GM19324 (cell line): ENCODE measurements around the gene TTLL8.

ENCODE experiments used
- ATAC-seq: cut with Tn5 transposase; IDR thresholded peaks from one replicate; pipeline ENCODE4 v1.9.1; 2021; ENCODE audit warnings: mild to moderate bottlenecking, moderate library complexity; ENCODE audit not compliant: unreplicated experiment, low FRiP score

The TTLL8 gene

DNA sequence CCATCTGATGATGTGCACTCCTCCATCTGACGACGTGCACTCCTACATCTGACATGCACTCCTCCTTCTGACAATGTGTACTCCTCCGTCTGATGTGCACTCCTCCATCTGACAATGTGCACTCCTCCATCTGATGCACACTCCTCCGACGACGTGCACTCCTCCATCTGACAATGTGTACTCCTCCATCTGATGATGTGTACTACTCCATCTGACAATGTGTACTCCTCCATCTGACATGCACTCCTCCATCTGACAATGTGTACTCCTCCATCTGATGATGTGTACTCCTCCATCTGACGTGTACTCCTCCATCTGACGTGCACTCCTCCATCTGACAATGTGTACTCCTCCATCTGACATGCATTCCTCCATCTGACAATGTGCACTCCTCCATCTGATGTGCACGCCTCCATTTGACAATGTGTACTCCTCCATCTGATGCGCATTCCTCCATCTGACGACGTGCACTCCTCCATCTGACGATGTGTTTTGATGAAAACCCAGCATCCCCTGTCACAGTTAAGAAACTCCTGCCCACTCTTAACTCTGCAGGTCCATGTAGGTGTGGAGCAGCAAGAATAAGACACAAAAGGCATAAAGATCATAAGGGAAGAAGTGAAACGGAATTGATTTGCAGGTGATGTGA is 35.8 kb downstream of the TTLL8 start:
- ATAC-seq, result no peak

DNA sequence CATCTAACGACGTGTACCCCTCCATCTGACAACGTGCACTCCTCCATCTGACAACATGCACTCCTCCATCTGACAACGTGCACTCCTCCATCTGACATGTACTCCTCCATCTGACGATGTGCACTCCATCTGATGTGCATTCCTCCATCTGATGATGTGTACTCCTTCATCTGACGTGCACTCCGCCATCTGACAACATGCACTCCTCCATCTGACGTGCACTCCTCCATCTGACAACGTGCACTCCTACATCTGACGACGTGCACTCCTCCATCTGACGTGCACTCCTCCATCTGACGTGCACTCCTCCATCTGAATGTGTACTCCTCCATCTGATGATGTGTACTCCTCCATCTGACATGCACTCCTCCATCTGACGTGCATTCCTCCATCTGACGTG is 37.5 kb downstream of the TTLL8 start:
- ATAC-seq, result no peak

DNA sequence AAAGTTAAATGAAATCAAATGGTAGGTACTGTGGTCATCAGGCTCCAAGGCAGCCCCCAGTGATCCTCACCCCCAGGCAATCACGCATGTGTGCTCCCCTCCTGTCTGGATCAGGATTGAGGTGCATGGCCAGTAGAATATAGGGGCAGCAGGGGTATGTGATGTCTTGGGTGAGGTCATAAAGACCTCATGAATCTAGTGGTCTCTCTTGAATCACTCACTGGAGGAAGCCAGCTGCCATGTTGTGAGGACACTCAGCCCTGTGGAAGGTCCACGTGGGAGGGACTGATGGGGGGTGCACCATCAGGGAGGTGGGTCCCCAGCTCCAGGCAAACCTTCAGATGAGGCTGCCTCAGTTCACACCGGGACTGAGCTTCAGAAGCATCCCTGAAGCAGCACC is 38.8 kb downstream of the TTLL8 start:
- ATAC-seq, result no peak

DNA sequence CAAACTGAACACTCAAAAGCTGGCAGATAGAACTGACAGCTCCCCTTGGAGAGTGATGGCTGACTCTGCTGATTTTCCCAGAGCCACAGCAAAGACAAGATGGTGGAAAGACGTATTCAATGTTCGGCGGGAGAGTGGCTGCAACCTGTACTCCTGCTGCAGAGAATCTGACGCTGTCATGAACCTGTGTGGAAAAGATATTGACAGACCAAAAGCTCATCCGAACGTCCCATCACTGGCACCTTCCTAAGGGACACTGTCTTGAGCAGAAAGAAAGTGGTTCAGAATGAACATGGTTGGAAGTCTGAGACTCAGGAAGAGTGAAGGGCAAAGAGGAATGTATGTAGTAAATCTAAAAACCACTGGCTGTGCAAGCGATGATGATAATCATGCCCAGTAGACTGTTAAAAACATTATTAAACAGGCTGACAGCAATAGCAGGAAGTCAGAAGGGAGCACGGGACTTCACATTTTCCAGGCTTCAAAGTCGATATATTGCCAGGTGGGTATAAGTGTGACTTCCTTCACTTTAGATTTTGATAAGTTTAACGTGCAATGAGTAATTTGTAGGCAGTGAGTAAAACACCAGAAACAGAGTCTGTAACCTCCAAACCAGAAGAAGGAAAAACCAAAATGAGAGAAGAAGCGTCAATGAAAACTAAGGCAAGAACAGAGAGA is 39.4 kb downstream of the TTLL8 start:
- no peak for ATAC-seq

DNA sequence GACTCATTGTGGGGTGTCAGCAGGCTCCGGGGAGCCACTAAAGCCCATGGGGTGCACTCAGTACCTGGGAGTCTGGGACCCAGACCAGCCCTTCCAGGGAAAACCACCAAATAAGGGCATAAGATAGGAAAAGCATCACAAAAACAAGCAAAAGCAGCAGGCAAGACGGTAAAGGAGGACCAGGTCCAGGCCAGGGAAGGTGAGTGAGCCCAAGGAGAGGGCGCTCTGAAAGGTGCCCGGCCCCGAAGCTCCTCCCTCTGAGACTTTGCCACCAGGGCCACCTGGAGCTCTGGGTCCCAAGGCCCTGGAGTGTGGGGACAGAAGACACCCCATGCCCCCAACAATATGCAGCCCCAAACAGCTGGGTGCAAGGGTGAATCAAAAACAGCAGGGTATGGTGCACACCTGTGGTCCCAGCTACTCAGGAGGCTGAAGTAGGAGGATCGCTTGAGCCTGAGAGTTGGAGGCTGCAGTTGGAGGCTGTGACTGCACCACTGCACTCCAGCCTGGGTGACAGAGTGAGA is 40.3 kb downstream of the TTLL8 start:
- no peak for ATAC-seq

DNA sequence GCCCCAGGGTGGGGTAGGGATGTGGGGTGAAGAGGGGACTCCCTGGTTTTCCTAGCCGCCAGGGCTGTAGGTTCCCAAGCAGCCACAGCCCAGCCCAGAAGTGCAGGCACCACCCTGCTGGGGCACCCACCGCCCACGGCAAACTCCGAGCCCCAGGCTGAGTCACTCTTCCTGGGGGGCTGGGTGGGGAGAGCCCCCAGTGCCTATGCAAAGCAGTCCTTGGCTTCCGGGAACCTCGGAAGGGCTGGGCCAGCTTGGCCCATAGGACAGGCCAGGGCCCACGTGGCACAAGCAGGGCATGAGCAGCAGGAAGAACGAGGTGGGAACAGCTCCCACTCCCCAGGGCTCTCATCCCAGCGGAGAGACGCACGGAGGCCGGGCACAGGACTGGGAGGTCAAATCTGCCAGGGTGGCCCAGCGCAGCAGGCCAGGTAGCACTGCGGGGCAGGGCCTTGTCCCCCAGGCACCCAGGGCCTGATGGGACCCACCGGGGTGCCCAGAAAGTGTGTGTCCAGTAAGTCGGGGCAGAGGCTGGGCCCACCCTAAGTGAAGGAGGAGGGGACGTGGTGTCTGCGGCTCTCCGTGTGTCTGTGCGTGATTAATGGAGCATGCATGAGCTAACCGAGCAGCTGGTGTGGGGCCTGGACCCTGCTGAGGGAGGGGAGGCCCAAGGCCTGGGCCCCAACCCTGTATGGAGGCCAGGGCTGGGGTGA is 41.0 kb downstream of the TTLL8 start:
- no peak for ATAC-seq

DNA sequence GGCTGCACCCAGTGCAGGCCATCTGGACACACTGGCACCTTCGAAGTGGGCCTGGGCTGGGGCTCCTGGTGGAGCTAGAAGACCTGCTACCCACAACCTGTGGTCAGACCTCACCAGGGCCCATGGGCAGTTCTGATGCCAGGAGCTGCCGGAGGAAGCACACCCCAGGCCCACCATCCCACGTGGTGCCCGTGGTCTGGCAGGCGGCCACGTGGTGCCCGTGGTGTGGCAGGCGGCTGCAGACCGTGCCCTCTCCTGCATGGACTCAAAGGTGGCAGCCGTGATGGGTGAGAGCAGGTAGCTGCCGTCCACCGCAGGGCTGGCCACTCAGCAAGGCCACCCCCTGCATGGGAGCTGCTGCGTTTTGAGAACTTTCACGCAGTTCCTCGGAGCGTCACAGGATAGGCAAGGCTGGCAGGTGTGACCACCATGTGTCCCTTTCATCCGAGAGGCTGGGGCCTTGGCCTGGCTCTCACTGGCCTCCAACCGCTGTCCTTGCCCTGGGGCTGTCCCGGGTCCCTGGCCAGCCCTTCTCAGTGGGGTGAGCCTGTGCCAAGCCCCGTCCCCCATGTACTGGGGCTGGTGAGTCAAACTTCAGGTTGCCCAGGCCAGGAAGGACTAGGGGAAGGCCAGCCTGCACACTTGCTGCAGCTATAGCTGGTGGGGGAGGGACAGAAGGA is 41.6 kb downstream of the TTLL8 start:
- no peak for ATAC-seq

DNA sequence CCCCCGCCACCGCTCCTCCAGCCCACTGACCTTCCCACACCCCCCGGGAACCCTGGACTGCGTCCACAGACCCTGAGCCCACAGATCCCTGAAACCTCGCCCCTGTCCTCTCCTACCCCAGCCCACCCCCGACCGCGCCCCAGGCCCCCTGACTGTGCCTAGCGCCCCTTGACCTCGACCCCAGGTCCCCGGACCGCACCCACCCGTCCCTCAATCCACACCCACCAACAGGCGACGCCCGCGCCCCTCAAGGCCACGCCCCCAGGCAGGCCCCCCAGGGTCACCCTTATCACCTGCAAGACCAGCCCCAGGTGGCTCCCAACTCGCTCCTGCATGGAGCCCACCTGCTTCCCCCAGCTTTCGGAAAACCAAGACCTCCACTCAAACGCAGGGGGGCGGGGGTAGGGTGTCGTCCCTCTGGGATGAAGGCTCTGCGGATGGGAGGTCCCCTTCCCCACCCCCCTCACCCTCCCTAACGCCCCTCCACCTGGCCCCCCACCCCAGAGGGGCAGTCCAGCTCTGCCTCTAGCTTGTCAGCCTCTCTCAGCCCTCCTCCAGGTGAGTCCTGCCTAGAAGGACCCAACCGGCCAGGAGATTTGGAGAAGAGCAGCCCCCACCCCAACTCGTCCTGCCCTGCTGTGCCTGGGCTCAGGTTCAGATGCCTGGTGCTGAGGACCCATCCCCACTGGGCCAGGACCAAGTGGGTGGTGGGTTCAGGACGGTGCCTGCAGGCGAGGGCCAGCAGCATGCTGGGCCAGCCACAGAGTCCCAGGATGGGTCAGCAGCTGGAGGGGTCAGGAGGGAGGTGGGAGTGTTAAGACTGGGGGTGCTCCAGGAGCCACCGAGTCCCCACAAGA is 42.4 kb downstream of the TTLL8 start:
- ATAC-seq, result no peak

DNA sequence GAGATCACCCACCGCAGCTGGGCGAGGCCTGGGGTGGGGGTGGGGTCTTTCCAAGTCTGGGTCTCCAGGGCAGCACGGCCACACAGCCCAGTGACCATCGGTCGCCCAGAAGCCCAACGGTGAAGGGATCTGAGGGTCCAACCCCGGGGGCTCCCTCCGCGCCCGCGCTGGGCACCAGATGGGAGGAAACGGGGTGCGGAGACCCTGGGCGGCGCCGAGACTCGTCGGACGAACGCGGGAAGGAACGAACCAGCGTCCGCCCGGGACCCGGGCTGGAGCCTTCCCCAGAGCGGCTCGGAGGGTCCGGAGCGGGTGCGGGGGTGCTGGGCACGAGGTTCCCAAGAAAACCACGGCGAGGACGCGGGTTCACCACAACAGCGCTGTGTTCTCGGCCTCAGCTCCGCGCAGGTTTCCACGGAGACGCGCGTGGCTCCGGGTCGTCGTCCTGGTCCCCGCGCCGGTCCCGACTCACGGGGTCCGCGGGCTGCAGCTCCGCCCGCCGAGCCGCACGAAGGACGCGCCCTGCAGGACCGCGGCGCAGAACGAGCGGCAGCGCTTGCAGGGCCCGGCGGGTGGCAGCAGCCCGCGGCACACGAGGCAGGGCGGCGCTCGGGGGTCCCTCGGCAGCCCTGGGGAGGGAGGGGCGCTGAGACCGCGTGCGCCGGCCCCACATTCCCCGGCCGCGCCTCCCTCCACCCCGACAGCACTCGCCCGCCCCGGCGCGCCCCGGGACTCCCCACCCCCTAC is 43.3 kb downstream of the TTLL8 start:
- ATAC-seq, result no peak

DNA sequence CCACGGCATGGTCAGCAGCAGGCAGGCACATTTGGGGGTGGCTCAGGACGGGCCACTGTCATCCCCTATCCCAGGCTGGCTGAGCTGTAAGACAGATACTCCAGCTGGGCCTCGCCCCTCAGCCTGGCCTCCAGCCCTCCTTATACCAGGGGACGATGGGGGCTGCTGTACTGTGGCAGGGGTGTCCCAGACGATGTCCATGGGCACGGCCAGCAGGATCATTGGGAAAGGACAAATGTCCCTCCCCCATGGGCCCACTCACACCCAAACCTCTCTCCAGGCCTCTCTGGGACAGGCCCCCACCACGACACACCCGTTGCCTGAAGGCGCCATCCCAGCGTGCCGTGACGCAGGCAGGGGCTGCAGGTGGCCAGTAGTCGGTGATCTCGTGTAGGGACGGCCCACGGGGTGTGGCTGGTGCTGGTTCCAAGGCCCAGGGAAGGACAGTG is 44.0 kb downstream of the TTLL8 start:
- ATAC-seq, result no peak

DNA sequence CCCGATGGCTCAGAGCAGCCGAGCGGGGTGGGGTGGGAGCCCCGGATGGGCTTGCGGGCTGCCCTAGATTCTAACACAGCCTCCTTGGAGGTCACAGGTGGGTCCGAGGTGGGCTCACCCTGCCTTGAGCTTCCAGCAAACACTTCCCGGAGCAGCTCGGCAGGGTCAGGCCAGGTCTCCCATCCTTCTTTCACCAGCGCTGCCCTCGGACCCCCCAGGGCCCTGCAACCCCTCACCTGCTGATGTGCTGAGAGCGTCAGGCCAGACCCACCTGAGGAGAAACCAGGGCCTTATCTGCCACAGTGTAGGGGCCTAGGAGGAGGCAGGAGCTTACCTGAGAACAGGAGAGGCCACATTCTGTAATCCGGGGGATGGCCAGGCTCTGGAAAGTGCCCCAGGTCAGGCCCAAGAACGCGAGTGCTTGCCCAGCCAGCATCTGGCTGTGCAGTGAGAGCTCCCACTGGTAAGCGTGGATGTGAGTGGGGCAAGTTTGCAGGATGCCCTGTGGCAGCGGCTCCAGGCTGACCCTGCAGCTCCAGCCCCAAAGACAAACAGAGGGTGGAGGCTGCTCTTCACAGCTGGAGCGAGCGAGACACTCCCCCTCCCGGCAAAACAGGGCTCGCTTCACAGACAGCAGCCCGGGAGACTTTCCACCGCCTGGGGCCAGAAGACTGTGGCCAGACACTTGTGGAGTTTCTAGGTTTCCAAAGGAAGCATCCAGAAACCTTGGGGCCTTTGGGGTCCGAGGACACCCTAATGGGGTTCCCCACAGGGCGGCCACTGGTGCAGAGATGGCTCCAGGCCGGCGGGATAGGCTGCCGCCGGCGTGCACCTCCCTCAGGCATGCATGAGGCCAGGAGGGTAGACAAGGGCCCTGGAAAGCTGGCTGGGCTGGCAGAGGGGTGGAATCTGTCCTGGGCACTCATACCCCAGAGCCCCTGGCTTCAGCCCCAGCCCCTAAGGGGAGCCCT is 45.6 kb downstream of the TTLL8 start, which contains the start of gene IL17REL:
Gene IL17REL (minus strand): TSS at position 555 of the 971 bp plus-strand sequence. CDS start 119 bp downstream, at position 436.
- ATAC-seq, result no peak

DNA sequence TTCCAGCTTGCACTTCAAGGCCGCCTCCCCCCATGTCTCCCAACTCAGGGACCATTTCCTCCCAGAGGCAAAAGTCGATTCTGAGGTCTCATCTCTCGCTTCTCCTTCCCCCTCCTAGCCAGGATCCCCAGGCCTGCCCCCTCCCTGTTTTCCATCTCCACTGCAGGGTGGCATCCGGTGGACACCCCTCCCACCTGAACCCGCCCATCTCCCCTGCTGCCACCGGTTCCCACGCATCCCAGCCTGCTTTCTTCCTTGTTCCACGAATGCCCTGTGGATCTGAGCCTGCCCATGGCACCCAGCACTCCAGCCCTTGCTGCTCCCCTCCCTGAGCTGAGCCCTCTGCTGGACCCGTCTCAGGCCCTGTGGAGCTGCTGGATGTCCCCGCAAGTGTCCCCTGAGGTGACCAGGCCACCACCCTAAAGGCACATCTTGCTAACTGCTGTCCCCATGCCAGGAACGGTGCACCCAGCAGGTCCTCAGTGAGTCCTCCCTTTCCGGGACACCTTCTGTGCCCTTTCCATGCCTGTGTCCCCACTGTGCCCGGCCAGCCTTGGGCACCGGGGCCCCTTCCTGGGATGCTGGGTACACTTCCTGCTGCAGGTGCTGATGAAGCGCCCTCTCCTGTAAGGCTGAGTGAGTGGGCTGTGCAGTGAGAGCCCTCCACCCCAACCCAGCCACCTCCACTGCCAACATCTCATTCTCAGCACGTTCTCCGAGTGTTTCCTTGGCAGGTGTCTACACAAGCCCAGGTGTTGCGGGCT is 46.5 kb downstream of the TTLL8 start:
- no peak for ATAC-seq

DNA sequence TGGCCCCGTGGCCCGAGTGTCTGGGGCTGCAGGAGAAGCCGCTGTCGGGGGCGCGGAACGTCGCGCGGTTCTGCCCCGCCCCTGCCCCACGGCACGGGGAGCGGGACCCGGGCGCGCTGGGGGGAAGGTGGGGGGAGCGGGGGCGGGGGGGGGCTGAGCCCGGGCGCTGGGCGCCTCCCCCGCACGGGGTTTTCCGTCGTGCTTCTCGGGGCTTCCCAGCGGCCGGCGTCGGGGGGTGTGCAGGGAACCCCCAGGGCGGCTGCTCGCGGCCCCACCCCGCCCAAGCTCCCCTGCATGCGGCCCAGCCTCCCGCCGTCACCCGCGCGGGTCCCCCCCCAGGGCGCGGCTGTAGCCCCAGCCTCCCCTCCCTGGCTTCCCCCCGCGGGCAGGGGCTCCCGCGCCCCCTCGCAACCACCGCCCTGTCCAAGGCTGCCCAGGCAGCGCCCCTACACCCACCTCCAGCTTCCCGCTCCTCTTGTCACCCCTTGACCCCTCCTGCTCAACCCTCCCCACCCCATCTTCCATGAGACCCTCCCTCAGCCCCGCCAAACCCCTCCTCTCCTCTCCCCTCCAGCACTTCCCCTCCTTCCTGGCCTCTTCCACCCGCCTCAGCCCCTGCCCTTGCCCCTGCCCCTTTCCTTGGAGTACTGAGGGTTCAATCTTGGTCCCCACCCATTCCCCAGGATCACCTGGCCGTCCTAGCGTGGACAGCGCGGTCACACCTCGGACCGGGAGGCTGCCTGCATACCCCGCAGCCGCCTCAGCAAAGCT is 47.2 kb downstream of the TTLL8 start:
- no peak for ATAC-seq

DNA sequence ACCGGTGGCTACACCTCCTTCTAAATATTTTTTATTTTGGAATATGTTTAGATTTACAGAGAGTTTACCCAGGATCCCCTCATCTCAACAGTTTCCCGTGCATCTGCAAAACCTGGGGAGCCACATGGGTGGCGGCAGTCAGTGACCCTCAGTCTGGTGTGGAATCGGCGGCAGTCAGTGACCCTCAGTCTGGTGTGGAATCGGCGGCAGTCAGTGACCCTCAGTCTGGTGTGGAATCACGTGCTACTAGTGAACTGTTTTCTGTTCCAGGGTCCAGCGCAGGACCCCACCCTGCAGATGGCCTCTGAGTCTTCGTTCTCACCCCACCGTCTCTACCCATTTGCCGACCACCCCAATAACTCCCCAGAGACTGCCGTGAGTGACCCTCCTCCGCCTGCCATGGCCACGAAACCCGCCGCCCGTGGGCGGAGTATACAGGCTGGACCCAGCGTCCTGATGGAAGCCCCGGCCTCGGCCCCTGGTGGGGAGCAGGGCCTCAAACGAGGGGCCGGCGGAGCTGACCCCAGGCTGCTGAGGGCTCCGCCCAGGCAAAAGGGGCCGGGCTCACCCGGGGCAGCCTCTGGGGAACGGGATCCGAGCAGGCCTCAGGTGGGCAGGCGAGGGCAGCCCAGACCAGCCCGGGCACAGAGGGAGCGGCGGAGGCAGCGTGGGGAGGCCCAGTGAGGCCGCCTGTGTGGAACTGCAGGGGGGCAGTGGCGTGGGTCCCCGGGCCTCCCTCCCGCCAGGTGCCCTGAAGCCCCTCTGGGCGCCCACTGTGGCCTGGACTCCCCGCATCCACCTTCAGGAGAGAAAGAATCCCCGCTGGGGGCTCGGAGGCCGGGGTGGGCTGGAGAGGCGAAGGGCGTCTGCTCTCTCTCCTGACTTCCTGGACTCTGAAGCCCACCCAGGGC is 48.1 kb downstream of the TTLL8 start:
- ATAC-seq, result no peak

DNA sequence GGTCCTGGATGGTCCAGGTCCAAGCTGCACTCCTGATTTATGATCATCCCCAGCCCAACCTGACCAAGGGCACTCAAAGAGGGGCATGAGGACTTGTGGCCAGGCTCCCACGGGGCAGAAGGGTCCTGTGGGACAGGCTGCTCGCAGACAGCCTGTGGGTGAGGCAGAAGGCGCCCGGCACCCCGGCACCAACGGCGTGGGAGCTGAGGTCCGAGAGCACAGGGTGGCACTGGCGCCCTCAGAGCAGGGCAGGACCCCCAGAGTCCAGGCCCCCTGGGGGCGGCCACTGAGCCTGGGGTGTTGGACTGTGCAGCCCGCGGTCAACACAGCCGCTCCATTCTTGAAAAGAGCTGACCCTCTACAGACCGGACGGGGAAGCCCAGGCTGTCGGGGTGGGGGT is 48.8 kb downstream of the TTLL8 start:
- ATAC-seq, result no peak
